Effector CD8-positive, alpha-beta T cell (primary cell): Measurements from ENCODE around the gene SPATA17.
"Not testable (repeated sequence)": the region's sequence is repeated elsewhere in the genome, so short reads cannot be mapped to it uniquely, and the experiment has no call there.

Source experiments
- DNase-seq: peaks from one replicate; lab custom pipeline; 2025; lab: John Stamatoyannopoulos, UW

The SPATA17 gene

GRCh38 chr1:217674028-217674729, 43.0 kb downstream of the SPATA17 start:
- no peak for DNase-seq

- no peak for DNase-seq
These were observed 50.7 kb downstream of the SPATA17 start for GRCh38 chr1:217681806-217682205.

- no peak for DNase-seq
These were observed 56.4 kb downstream of the SPATA17 start for GRCh38 chr1:217687511-217687910.

- not testable (repeated sequence) for DNase-seq
These were observed 65.0 kb downstream of the SPATA17 start for GRCh38 chr1:217696140-217696539.

- DNase-seq, result no peak
These were observed 72.2 kb downstream of the SPATA17 start for GRCh38 chr1:217703326-217703725.

- DNase-seq, result no peak
These were observed 81.9 kb downstream of the SPATA17 start for GRCh38 chr1:217712925-217713597.

GRCh38 chr1:217715681-217716080, 84.5 kb downstream of the SPATA17 start:
- no peak for DNase-seq

GRCh38 chr1:217717959-217718358, 86.8 kb downstream of the SPATA17 start:
- DNase-seq, result no peak

GRCh38 chr1:217718873-217719272, 87.7 kb downstream of the SPATA17 start:
- DNase-seq, result no peak

GRCh38 chr1:217721692-217722091, 90.5 kb downstream of the SPATA17 start:
- no peak for DNase-seq

GRCh38 chr1:217734973-217735372, 103.8 kb downstream of the SPATA17 start:
- no peak for DNase-seq

GRCh38 chr1:217747156-217747769, 116.1 kb downstream of the SPATA17 start:
- DNase-seq, result no peak

- DNase-seq, result no peak
These were observed 138.6 kb downstream of the SPATA17 start for GRCh38 chr1:217769768-217770167.

GRCh38 chr1:217770918-217771317, 139.8 kb downstream of the SPATA17 start:
- no peak for DNase-seq

- DNase-seq, result no peak
These were observed 145.5 kb downstream of the SPATA17 start for GRCh38 chr1:217776693-217777092.

- no peak for DNase-seq
These were observed 149.9 kb downstream of the SPATA17 start for GRCh38 chr1:217781056-217781455.

GRCh38 chr1:217791091-217791490, 159.9 kb downstream of the SPATA17 start:
- no peak for DNase-seq

GRCh38 chr1:217805792-217806191, 174.6 kb downstream of the SPATA17 start:
- no peak for DNase-seq

GRCh38 chr1:217812175-217812574, 181.0 kb downstream of the SPATA17 start:
- no peak for DNase-seq

GRCh38 chr1:217813031-217813430, 181.9 kb downstream of the SPATA17 start:
- DNase-seq, result no peak

GRCh38 chr1:217837691-217838090, 206.5 kb downstream of the SPATA17 start:
- DNase-seq, result no peak

GRCh38 chr1:217839161-217839560, 208.0 kb downstream of the SPATA17 start:
- DNase-seq, result no peak

- no peak for DNase-seq
These were observed 215.6 kb downstream of the SPATA17 start for GRCh38 chr1:217846733-217847132.
